HepG2 (cell line): ENCODE data around the gene SMIM14. TPM values are rescaled to one million over a fixed set of nuclear protein-coding genes. Genes with fewer than 3 reads are reported as not detected.

Experiments used
- CBFB ChIP-seq: sonication (generic); formaldehyde crosslinking; IDR thresholded peaks from 2 replicates; pipeline ENCODE4 v1.4.0; 2020; ENCODE audit warnings: missing genetic modification reagents
- HBP1 ChIP-seq: IDR thresholded peaks from 2 replicates; pipeline ENCODE4 v1.6.1; 2016; ENCODE audit warnings: low read depth, control low read depth
- KDM3A ChIP-seq: IDR thresholded peaks from 2 replicates; pipeline ENCODE4 v1.6.1; 2018; ENCODE audit warnings: low read depth, missing compliant biosample characterization
- MYNN ChIP-seq: sonication (generic); formaldehyde crosslinking; IDR thresholded peaks from 2 replicates; pipeline ENCODE4 v1.4.0; 2020; ENCODE audit warnings: mild to moderate bottlenecking, low read depth, missing genetic modification reagents
- NCOR1 ChIP-seq: fragments of 200-600 bp; sonication (generic); IDR thresholded peaks from 2 replicates; pipeline ENCODE4 v1.7.0; 2017; ENCODE audit warnings: antibody characterized with exemption, low read length, borderline replicate concordance
- NFRKB ChIP-seq: fragments of 450-650 bp; IDR thresholded peaks from 2 replicates; pipeline ENCODE4 v1.6.1; 2017
- RFX5 ChIP-seq: IDR thresholded peaks from 2 replicates; pipeline ENCODE4 v1.6.1; 2011; ENCODE audit warnings: low read depth, low read length, improper control_type of control experiment
- SAFB2 ChIP-seq: sonication (generic); formaldehyde crosslinking; IDR thresholded peaks from 2 replicates; pipeline ENCODE4 v1.5.1; 2020; ENCODE audit warnings: missing genetic modification reagents, low read depth, mild to moderate bottlenecking, borderline replicate concordance
- SNRNP70 ChIP-seq: fragments of 200-400 bp; formaldehyde crosslinking; IDR thresholded peaks from 2 replicates; pipeline ENCODE4 v1.6.1; 2017; ENCODE audit warnings: mild to moderate bottlenecking, low read depth, low read length, moderate library complexity
- THAP11 ChIP-seq: IDR thresholded peaks from 2 replicates; pipeline ENCODE4 v1.6.1; 2016; ENCODE audit warnings: missing biosample characterization, missing genetic modification reagents
- ZNF121 ChIP-seq: sonication (generic); formaldehyde crosslinking; IDR thresholded peaks from 2 replicates; pipeline ENCODE4 v1.5.0; 2020; ENCODE audit warnings: mild to moderate bottlenecking, missing genetic modification reagents
- ZNF136 ChIP-seq: sonication (generic); formaldehyde crosslinking; IDR thresholded peaks from 2 replicates; pipeline ENCODE4 v1.8.1; 2022; ENCODE audit warnings: low read depth, mild to moderate bottlenecking, moderate library complexity, missing genetic modification reagents
- ZNF225 ChIP-seq: sonication (generic); formaldehyde crosslinking; IDR thresholded peaks from 2 replicates; pipeline ENCODE4 v1.4.0; 2020; ENCODE audit warnings: mild to moderate bottlenecking, missing genetic modification reagents
- ZNF337 ChIP-seq: sonication (generic); formaldehyde crosslinking; IDR thresholded peaks from 2 replicates; pipeline ENCODE4 v1.5.1; 2020; ENCODE audit warnings: missing genetic modification reagents, low read depth, mild to moderate bottlenecking, borderline replicate concordance
- ZNF512 ChIP-seq: sonication (generic); formaldehyde crosslinking; IDR thresholded peaks from 2 replicates; pipeline ENCODE4 v1.4.0; 2020; ENCODE audit warnings: mild to moderate bottlenecking, missing genetic modification reagents
- ZNF678 ChIP-seq: sonication (generic); formaldehyde crosslinking; IDR thresholded peaks from 2 replicates; pipeline ENCODE4 v1.4.0; 2020; ENCODE audit warnings: mild to moderate bottlenecking, missing genetic modification reagents
- ZNF776 ChIP-seq: sonication (generic); formaldehyde crosslinking; IDR thresholded peaks from 2 replicates; pipeline ENCODE4 v1.4.0; 2020; ENCODE audit warnings: mild to moderate bottlenecking, missing genetic modification reagents
- ZSCAN22 ChIP-seq: sonication (generic); formaldehyde crosslinking; IDR thresholded peaks from 2 replicates; pipeline ENCODE4 v1.4.0; 2020; ENCODE audit warnings: mild to moderate bottlenecking, missing genetic modification reagents
- ZSCAN25 ChIP-seq: sonication (generic); formaldehyde crosslinking; IDR thresholded peaks from 2 replicates; pipeline ENCODE4 v1.8.0; 2022; ENCODE audit warnings: mild to moderate bottlenecking, missing genetic modification reagents
- polyA plus RNA-seq, 8 experiments: library from polyadenylated mRNA; depleted of rRNA in 3 of 8; stranded (reverse) in 7 of 8; unstranded in 1 of 8; fragments of >200 nt; fragmentation: Illumina TruSeq in 4 of 8; extraction: Trizol in 4 of 8; gene quantifications; 2 replicates each; pipeline versions ENCODE4 v1.2.1 to v1.2.3, GENCODE V29; 2011 to 2016; ENCODE audit warnings: low read depth in 4 of 8, missing spikeins in 1 of 8, mixed read lengths in 1 of 8; ENCODE audit not compliant: insufficient read depth in 1 of 8
- total RNA-seq, 5 experiments: library from RNA; depleted of rRNA; stranded (reverse); fragments of >200 nt; fragmentation: Illumina TruSeq; extraction: Trizol; gene quantifications; 2 replicates each; pipeline ENCODE4 v1.2.3, GENCODE V29; 2016; ENCODE audit warnings: low read depth in 1 of 5
- TF ChIP-seq, protein P1 (sequence below): sonication (generic); formaldehyde crosslinking; IDR thresholded peaks from 2 replicates; pipeline ENCODE4 v1.5.0; 2020; ENCODE audit warnings: missing genetic modification reagents, mild to moderate bottlenecking, borderline replicate concordance
- TF ChIP-seq, protein P2 (sequence below): sonication (generic); formaldehyde crosslinking; IDR thresholded peaks from 2 replicates; pipeline ENCODE4 v1.4.0; 2020; ENCODE audit warnings: missing genetic modification reagents
- TF ChIP-seq, protein P3 (sequence below): sonication (generic); formaldehyde crosslinking; IDR thresholded peaks from 2 replicates; pipeline ENCODE4 v1.4.0; 2020; ENCODE audit warnings: missing genetic modification reagents

SMIM14 gene
- total and polyA plus RNA-seq, 2 of the 13 experiments (the other 11 are each of a cell fraction or from before 2014, with no cell fraction given): 16.3 to 28.1 TPM

DNA sequence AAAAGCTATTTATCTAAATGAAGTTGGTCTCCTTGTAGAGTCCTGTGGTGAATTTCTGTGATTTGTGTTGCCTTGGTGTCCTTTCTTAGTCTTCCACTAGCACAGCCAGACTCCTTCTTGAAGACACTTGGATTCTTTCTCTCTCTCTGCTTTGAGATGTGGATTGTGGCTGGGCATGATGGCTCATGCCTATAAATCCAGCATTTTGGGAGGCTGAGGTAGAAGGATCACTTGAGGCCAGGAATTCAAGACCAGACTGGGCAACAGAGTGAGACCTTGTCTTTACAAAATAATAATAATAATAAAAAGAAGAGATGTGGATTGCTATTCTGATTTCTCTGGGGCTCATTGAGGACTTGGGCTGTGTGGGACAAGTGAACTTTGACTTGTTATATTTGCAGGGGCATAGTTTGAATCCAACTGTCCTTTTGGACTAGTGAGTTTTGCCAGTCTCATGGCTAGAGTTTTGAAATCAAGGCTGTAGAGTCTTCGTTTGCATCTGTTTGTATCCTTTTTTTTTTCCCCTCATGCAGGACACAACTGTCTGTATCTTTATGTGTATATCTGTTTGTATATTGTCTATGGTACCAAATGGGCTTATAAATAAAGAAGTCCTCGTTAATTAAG lies 11.1 kb upstream of the SMIM14 start (continued):
- TF ChIP-seq MYNN (CRISPR knock-in tag): no peak
- TF ChIP-seq ZNF121 (CRISPR knock-in tag): 0 out of 2 replicates have a peak, but pooled peaks have one; percentile 49
- no peak for TF ChIP-seq RFX5
- no peak for TF ChIP-seq ZNF776
- no peak for TF ChIP-seq ZNF337 (CRISPR knock-in tag)
- TF ChIP-seq, protein P1, sequence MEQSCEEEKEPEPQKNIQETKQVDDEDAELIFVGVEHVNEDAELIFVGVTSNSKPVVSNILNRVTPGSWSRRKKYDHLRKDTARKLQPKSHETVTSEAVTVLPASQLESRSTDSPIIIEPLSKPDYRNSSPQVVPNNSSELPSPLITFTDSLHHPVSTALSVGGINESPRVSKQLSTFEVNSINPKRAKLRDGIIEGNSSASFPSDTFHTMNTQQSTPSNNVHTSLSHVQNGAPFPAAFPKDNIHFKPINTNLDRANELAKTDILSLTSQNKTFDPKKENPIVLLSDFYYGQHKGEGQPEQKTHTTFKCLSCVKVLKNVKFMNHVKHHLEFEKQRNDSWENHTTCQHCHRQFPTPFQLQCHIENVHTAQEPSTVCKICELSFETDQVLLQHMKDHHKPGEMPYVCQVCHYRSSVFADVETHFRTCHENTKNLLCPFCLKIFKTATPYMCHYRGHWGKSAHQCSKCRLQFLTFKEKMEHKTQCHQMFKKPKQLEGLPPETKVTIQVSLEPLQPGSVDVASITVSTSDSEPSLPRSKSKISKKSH (CRISPR knock-in tag): no peak
- TF ChIP-seq, protein P2, sequence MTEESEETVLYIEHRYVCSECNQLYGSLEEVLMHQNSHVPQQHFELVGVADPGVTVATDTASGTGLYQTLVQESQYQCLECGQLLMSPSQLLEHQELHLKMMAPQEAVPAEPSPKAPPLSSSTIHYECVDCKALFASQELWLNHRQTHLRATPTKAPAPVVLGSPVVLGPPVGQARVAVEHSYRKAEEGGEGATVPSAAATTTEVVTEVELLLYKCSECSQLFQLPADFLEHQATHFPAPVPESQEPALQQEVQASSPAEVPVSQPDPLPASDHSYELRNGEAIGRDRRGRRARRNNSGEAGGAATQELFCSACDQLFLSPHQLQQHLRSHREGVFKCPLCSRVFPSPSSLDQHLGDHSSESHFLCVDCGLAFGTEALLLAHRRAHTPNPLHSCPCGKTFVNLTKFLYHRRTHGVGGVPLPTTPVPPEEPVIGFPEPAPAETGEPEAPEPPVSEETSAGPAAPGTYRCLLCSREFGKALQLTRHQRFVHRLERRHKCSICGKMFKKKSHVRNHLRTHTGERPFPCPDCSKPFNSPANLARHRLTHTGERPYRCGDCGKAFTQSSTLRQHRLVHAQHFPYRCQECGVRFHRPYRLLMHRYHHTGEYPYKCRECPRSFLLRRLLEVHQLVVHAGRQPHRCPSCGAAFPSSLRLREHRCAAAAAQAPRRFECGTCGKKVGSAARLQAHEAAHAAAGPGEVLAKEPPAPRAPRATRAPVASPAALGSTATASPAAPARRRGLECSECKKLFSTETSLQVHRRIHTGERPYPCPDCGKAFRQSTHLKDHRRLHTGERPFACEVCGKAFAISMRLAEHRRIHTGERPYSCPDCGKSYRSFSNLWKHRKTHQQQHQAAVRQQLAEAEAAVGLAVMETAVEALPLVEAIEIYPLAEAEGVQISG: no peak
- no peak for TF ChIP-seq ZNF512 (CRISPR knock-in tag)
- no peak for TF ChIP-seq ZNF678 (CRISPR knock-in tag)
- no peak for TF ChIP-seq HBP1 (CRISPR knock-in tag)
- no peak for TF ChIP-seq ZSCAN22 (CRISPR knock-in tag)
- TF ChIP-seq NFRKB: no peak
- TF ChIP-seq SAFB2 (CRISPR knock-in tag): no peak
- TF ChIP-seq KDM3A (CRISPR knock-in tag): no peak
- TF ChIP-seq SNRNP70: no peak
- TF ChIP-seq ZNF225 (CRISPR knock-in tag): no peak
- TF ChIP-seq, protein P3, sequence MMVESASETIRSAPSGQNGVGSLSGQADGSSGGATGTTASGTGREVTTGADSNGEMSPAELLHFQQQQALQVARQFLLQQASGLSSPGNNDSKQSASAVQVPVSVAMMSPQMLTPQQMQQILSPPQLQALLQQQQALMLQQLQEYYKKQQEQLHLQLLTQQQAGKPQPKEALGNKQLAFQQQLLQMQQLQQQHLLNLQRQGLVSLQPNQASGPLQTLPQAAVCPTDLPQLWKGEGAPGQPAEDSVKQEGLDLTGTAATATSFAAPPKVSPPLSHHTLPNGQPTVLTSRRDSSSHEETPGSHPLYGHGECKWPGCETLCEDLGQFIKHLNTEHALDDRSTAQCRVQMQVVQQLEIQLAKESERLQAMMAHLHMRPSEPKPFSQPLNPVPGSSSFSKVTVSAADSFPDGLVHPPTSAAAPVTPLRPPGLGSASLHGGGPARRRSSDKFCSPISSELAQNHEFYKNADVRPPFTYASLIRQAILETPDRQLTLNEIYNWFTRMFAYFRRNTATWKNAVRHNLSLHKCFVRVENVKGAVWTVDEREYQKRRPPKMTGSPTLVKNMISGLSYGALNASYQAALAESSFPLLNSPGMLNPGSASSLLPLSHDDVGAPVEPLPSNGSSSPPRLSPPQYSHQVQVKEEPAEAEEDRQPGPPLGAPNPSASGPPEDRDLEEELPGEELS (CRISPR knock-in tag): peak; percentile 71
- no peak for TF ChIP-seq CBFB
- TF ChIP-seq ZSCAN25 (CRISPR knock-in tag): no peak
- no peak for TF ChIP-seq ZNF136 (CRISPR knock-in tag)
- TF ChIP-seq NCOR1: peak; percentile 82; the same call in 1 of the 2 replicates
- TF ChIP-seq THAP11: no peak
